ENCODE measurements around the gene SLC11A2.

The SLC11A2 gene

DNA sequence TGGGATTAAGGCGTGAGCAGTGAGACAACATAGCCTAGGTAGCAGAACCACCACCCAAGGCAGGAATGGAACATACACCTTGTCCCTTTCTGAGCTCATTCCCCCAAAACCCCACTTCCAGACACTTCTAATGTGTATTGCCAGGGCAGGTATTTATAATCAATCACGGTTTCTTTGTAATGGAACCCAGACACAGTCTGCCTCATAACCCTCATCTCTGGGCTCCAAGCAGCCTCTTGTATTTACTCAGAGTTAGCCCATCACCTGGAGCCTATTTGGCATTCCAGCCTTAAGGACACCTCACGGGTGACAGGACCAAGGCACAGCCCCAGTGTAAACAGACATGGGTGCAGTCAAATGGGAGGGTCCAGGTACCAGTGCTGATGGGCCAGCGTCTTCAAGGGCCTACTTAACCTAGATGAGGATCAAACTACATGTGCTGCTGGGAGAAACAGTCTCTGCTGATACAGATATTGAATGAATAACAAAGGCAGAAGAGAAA is 76.3 kb downstream of the SLC11A2 start:
- Histone ChIP-seq H3K4me3 (ENCODE audit: low read depth, low read length, poor library complexity, severe bottlenecking) (no peak overlapping the region), H3K27me3 (ENCODE audit: insufficient read depth, low read length) (no peaks in the 10 kb centered on the region), H3F3A (ENCODE audit: insufficient read depth, low read length) (no peaks in the 10 kb centered on the region), H3K4me2 (ENCODE audit: low read length) (no peak overlapping the region), H3K79me2 (ENCODE audit: insufficient read depth, low read length) (no peaks in the 10 kb centered on the region), H3K9me2 (ENCODE audit: low read depth, low read length) (no peaks in the 10 kb centered on the region), H3K9ac (ENCODE audit: low read length) (no peak overlapping the region), H3K4me1 (ENCODE audit: insufficient read depth, low read length, severe bottlenecking) (no peaks in the 10 kb centered on the region), H3K9me3 (ENCODE audit: low read length) (no peaks in the 10 kb centered on the region), H3K27ac (ENCODE audit: low read depth, low read length, poor library complexity, severe bottlenecking) (no peak overlapping the region), H3K36me3 (ENCODE audit: insufficient read depth, low read length) (no peaks in the 10 kb centered on the region), H2AFZ (ENCODE audit: low read length) (no peak overlapping the region), H4K20me1 (ENCODE audit: insufficient read depth, low read length) (no peaks in the 10 kb centered on the region)
- no peak for TF ChIP-seq EZH2 (IDR thresholded peaks at IDR 0.05; ENCODE audit: borderline replicate concordance, low read length)
- TF ChIP-seq, protein P1, sequence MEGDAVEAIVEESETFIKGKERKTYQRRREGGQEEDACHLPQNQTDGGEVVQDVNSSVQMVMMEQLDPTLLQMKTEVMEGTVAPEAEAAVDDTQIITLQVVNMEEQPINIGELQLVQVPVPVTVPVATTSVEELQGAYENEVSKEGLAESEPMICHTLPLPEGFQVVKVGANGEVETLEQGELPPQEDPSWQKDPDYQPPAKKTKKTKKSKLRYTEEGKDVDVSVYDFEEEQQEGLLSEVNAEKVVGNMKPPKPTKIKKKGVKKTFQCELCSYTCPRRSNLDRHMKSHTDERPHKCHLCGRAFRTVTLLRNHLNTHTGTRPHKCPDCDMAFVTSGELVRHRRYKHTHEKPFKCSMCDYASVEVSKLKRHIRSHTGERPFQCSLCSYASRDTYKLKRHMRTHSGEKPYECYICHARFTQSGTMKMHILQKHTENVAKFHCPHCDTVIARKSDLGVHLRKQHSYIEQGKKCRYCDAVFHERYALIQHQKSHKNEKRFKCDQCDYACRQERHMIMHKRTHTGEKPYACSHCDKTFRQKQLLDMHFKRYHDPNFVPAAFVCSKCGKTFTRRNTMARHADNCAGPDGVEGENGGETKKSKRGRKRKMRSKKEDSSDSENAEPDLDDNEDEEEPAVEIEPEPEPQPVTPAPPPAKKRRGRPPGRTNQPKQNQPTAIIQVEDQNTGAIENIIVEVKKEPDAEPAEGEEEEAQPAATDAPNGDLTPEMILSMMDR (IDR thresholded peaks at IDR 0.05; ENCODE audit: low read length), result no peak

DNA sequence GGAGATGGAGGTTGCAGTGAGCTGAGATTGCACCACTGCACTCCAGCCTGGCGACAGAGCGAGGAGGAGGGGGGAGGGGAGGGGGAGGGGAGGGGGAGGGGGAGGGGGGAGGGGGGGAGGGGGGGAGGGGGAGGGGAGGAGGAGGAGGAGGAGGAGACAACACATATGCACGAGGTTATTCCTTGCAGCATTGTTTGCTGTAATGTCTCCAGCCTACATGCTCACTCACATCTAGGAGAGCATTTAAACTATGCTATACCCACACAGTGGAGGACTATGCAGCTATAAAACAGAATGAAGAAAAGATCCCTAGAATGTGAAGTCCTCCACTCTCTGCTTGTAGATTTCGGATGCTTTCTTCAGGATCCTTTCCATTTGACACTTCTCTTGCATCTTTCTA is 77.4 kb downstream of the SLC11A2 start:
- Histone ChIP-seq H3K27me3 (ENCODE audit: insufficient read depth, low read length) (no peaks in the 10 kb centered on the region), H3K36me3 (ENCODE audit: insufficient read depth, low read length) (no peaks in the 10 kb centered on the region), H3K9me2 (ENCODE audit: low read depth, low read length) (no peaks in the 10 kb centered on the region), H2AFZ (ENCODE audit: low read length) (no peak overlapping the region), H3K79me2 (ENCODE audit: insufficient read depth, low read length) (no peaks in the 10 kb centered on the region), H3K9ac (ENCODE audit: low read length) (no peak overlapping the region), H3K27ac (ENCODE audit: low read depth, low read length, poor library complexity, severe bottlenecking) (no peak overlapping the region), H4K20me1 (ENCODE audit: insufficient read depth, low read length) (no peaks in the 10 kb centered on the region), H3K4me3 (ENCODE audit: low read depth, low read length, poor library complexity, severe bottlenecking) (no peak overlapping the region), H3F3A (ENCODE audit: insufficient read depth, low read length) (no peaks in the 10 kb centered on the region), H3K9me3 (ENCODE audit: low read length) (no peaks in the 10 kb centered on the region), H3K4me2 (ENCODE audit: low read length) (no peak overlapping the region), H3K4me1 (ENCODE audit: insufficient read depth, low read length, severe bottlenecking) (no peaks in the 10 kb centered on the region)
- TF ChIP-seq, protein P1 (IDR thresholded peaks at IDR 0.05; ENCODE audit: low read length), result no peak
- TF ChIP-seq EZH2 (IDR thresholded peaks at IDR 0.05; ENCODE audit: borderline replicate concordance, low read length), result no peak

DNA sequence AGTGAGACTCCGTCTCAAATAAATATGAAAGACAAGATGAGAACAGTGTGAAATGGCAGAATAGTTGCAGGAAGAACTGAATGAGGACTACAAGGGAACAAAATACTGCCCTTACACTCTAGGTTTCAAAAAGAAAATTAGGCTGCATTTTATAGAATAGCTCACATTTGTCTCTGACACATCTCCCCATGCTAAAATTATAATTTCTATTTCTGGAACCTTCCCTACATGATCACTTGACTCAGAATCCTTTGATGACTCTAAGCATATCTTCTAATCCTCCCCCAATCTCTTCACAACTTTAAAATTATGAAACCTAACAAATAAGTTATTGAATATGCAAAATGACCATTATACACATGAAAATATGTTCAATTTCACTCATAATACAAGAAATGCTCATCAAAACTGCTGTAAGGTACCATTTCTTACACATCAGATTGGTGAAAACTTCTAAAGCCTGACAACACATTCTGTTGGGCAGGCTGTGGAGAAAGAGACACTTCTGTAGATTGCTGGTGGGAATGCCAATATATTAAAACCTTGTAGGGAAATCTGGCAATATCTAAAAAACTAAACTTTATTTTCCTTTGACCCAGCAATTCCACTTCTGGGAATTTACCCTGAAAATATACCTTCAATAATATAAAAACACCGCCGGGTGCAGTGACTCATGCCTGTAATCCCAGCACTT is 78.1 kb downstream of the SLC11A2 start:
- H3K27me3 ChIP-seq (ENCODE audit: insufficient read depth, low read length), result no peaks in the 10 kb centered on the region
- H3K9me3 ChIP-seq (ENCODE audit: low read length), result no peaks in the 10 kb centered on the region
- no peaks in the 10 kb centered on the region for H3K4me1 ChIP-seq (ENCODE audit: insufficient read depth, low read length, severe bottlenecking)
- no peak overlapping the region for H3K4me2 ChIP-seq (ENCODE audit: low read length)
- no peaks in the 10 kb centered on the region for H3K9me2 ChIP-seq (ENCODE audit: low read depth, low read length)
- H3F3A ChIP-seq (ENCODE audit: insufficient read depth, low read length), result no peaks in the 10 kb centered on the region
- no peaks in the 10 kb centered on the region for H4K20me1 ChIP-seq (ENCODE audit: insufficient read depth, low read length)
- TF ChIP-seq, protein P1 (IDR thresholded peaks at IDR 0.05; ENCODE audit: low read length), result no peak
- TF ChIP-seq EZH2 (IDR thresholded peaks at IDR 0.05; ENCODE audit: borderline replicate concordance, low read length), result no peak
- no peaks in the 10 kb centered on the region for H3K79me2 ChIP-seq (ENCODE audit: insufficient read depth, low read length)
- H3K27ac ChIP-seq (ENCODE audit: low read depth, low read length, poor library complexity, severe bottlenecking), result no peak overlapping the region
- no peaks in the 10 kb centered on the region for H3K36me3 ChIP-seq (ENCODE audit: insufficient read depth, low read length)
- no peak overlapping the region for H3K9ac ChIP-seq (ENCODE audit: low read length)
- H3K4me3 ChIP-seq (ENCODE audit: low read depth, low read length, poor library complexity, severe bottlenecking), result no peak overlapping the region
- no peak overlapping the region for H2AFZ ChIP-seq (ENCODE audit: low read length)
